Colonic mucosa (tissue), 4 donors: ENCODE measurements around the gene GRIN1. TPM values are rescaled to one million over a fixed set of nuclear protein-coding genes. Genes with fewer than 3 reads are reported as not detected.
A peak's percentile ranks its signal among the peaks of the same experiment; 100 is the strongest.

Source experiments
- DNase-seq: peaks from one replicate; pipeline ENCODE4 v3.0.0-alpha.2; 2020
- H3K27ac ChIP-seq: fragments of 200-600 bp; one replicate; pipeline ENCODE4 v1.8.0; 2021
- H3K27me3 ChIP-seq: fragments of 200-600 bp; one replicate; pipeline ENCODE4 v1.8.0; 2021
- H3K36me3 ChIP-seq: fragments of 200-600 bp; one replicate; pipeline ENCODE4 v1.8.0; 2021
- H3K4me1 ChIP-seq: fragments of 200-600 bp; one replicate; pipeline ENCODE4 v1.8.0; 2021; ENCODE audit warnings: mild to moderate bottlenecking
- H3K4me3 ChIP-seq: fragments of 200-600 bp; one replicate; pipeline ENCODE4 v1.8.0; 2021
- H3K9ac ChIP-seq, 2 donors: one replicate each; pipeline ENCODE4 v1.7.0; 2013; ENCODE audit warnings: control low read depth in 2 of 2, low read depth in 2 of 2, low read length in 2 of 2
- H3K9me3 ChIP-seq: fragments of 200-600 bp; one replicate; pipeline ENCODE4 v1.8.0; 2021
- CTCF ChIP-seq: fragments of 200-600 bp; IDR thresholded peaks from one replicate; pipeline ENCODE4 v1.8.0; 2022; ENCODE audit warnings: antibody characterized with exemption, mild to moderate bottlenecking
- intact Hi-C: fragments of 100-400 bp; cut with DNase I; formaldehyde crosslinking; loops from one replicate; pipeline ENCODE4 v1.14.1; 2022
- total RNA-seq, 2 donors: library from RNA; stranded (reverse); fragmentation: NEBNext Ultra II Directional in 1 of 2; extraction: Animal tissue kit (Norgen Biotek cat#: 25700) in 1 of 2; gene quantifications; one replicate each; pipeline ENCODE4 v1.2.1, GENCODE V29; 2021
- donor health status: healthy.
- donor health status: DM: no; HTN: no; CAD: no.
- donor health status: DM: no; HTN: no; CAD: no.

GRIN1 gene
- total RNA-seq, 2 donors from 2014 or later = 0.47 to 0.93 TPM

GRCh38 chr9:137167747-137168572, 29.0 kb downstream of the GRIN1 start:
- intact Hi-C loops = no loop called here
- Histone ChIP-seq H3K4me3 (peak overlapping the region; percentile 40), H3K4me1 (peaks cover 25% of the 10 kb centered on the region), H3K36me3 (no peaks in the 10 kb centered on the region), H3K9ac (no peak overlapping the region), H3K9me3 (no peaks in the 10 kb centered on the region), H3K27me3 (peaks cover 68% of the 10 kb centered on the region), H3K27ac (no peak overlapping the region)
- DNase-seq = peak; percentile 84
- no peak for TF ChIP-seq CTCF

GRCh38 chr9:137168573-137168903, 29.6 kb downstream of the GRIN1 start:
- no peak for DNase-seq
- H3K27me3 ChIP-seq = peaks cover 64% of the 10 kb centered on the region
- H3K9me3 ChIP-seq = no peaks in the 10 kb centered on the region
- TF ChIP-seq CTCF = no peak
- H3K27ac ChIP-seq = no peak overlapping the region
- no peaks in the 10 kb centered on the region for H3K36me3 ChIP-seq
- H3K4me1 ChIP-seq = peaks cover 19% of the 10 kb centered on the region
- peak overlapping the region; percentile 40 for H3K4me3 ChIP-seq
- H3K9ac ChIP-seq = peak overlapping the region in 1 of 2 donors; percentile 33
- intact Hi-C loops = no loop called here

DNA sequence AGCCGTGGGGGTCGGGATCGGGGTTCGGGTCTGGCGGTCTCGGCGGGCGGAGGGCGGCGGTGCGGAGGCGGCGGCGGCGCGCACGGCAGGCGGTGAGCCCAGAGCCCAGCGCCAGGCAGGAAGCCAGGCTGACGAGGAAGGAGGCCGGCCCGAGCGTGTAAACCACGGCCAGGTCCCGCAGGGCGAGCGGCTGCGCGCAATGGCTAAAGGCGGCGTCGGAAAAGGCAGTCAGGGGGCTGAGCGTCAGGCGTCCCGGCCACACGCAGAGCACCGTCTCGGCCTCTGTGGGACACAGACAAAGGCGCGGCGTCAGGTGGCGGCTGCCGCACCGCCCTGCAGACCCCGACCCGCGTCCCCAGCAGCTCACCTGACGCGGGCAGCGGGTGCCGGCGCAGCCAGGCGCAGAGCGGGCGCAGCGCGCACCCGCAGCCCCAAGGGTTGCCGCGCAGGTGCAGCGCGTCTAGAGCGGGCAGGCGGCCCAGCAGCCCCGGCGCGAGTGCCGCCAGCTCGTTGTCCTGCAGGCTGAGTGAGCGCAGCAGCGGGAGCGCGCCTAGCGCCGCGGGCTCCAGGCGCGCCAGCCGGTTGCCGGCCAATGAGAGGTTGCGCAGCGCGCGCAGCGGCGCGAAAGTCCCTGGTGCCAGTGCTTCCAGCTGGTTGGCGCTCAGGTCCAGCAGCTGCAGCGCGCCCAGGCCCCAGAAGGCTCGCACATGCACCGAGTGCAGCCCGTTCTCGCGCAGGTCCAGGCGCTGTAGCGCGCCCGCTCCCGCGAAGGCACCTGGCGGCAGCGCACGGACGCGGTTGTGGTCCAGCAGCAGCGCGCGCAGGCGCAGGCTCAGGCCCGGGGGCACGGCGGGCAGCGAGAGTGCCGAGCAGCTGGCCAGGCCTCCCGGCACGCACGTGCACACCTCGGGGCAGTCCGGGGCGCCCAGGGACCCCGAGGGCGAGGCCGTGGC, 30.2 kb downstream of the GRIN1 start:
- peak overlapping the region; percentile 40 for H3K4me3 ChIP-seq
- no peak overlapping the region for H3K27ac ChIP-seq
- TF ChIP-seq CTCF = no peak
- H3K27me3 ChIP-seq = peaks cover 57% of the 10 kb centered on the region
- H3K9ac ChIP-seq = peak overlapping the region; percentile 34 to 35
- no peaks in the 10 kb centered on the region for H3K36me3 ChIP-seq
- H3K4me1 ChIP-seq = peaks cover 18% of the 10 kb centered on the region
- H3K9me3 ChIP-seq = no peaks in the 10 kb centered on the region
- intact Hi-C loops = no loop called here
- peak; percentile 64 for DNase-seq

DNA sequence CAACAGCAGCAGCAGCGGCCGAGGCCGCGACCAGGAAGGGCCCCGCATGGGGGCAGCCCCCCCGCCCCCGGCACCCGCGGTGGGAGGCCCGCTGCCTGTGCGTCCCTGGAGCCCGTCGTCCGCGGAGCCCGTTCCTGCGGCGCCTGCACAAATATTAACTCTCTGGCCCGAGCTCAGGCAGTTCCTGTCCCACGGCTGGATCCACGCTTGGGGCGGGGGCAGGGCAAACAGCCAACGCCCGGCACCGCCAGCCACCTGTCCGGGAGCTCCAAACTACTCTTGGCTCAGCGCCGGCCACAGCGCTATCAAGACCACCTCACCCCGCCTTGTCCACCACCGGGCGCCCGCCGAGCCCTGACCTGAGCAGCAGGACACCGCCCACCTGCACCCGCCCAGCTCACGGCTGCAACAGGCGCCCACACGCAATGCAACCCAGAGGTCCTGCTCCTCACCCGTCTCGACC, 31.0 kb downstream of the GRIN1 start, which contains the start of gene LRRC26:
Gene LRRC26 (minus strand): TSS at position 156 of the 463 bp plus-strand sequence. CDS start 108 bp downstream, at position 48.
- TF ChIP-seq CTCF = no peak
- peaks cover 53% of the 10 kb centered on the region for H3K27me3 ChIP-seq
- H3K36me3 ChIP-seq = no peaks in the 10 kb centered on the region
- H3K4me1 ChIP-seq = peaks cover 18% of the 10 kb centered on the region
- H3K27ac ChIP-seq = no peak within 1 kb of the TSS
- peak within 1 kb of the TSS; percentile 34 to 35 for H3K9ac ChIP-seq
- peak; percentile 59 for DNase-seq
- intact Hi-C loops = no loop called here
- no peaks in the 10 kb centered on the region for H3K9me3 ChIP-seq
- peak within 1 kb of the TSS; percentile 40 for H3K4me3 ChIP-seq

GRCh38 chr9:137170486-137171148, 31.7 kb downstream of the GRIN1 start:
- Histone ChIP-seq H3K4me3 (no peak overlapping the region), H3K9me3 (no peaks in the 10 kb centered on the region), H3K27me3 (peaks cover 53% of the 10 kb centered on the region), H3K27ac (no peak overlapping the region), H3K9ac (peak overlapping the region in 1 of 2 donors; percentile 19), H3K36me3 (no peaks in the 10 kb centered on the region), H3K4me1 (peaks cover 18% of the 10 kb centered on the region)
- intact Hi-C loops = no loop called here
- TF ChIP-seq CTCF = no peak
- no peak for DNase-seq
